NCI-H2196 (cell line): ENCODE results near the gene CNTD1.
"Not testable (repeated sequence)": the region's sequence is repeated elsewhere in the genome, so short reads cannot be mapped to it uniquely, and the experiment has no call there.

Experiments used
- DNase-seq: peaks from one replicate; lab custom pipeline; 2025; ENCODE audit not compliant: unreplicated experiment; lab: John Stamatoyannopoulos, UW

Gene CNTD1

GRCh38 chr17:42798383-42799380 lies at the start of gene CNTD1, which contains the start of gene COA3:
Gene CNTD1 (plus strand): TSS chr17:42798861. CDS start chr17:42799068, 207 bp downstream.
Gene COA3 (minus strand): TSS chr17:42798704. CDS start chr17:42798681, 23 bp downstream.
- peak; percentile 77 for DNase-seq

- DNase-seq = no peak
Measured at GRCh38 chr17:42748908-42749798, 49.5 kb upstream of the CNTD1 start.

- no peak for DNase-seq
Measured at GRCh38 chr17:42750739-42751344, 47.8 kb upstream of the CNTD1 start.

GRCh38 chr17:42751628-42752027 lies 47.0 kb upstream of the CNTD1 start:
- no peak for DNase-seq

GRCh38 chr17:42754782-42755181 lies 43.9 kb upstream of the CNTD1 start:
- DNase-seq = peak; percentile 14

- no peak for DNase-seq
Measured at GRCh38 chr17:42759982-42760651, 38.5 kb upstream of the CNTD1 start.

- DNase-seq = peak; percentile 2
Measured at GRCh38 chr17:42760652-42761581, 37.7 kb upstream of the CNTD1 start, which contains the start of gene RAMP2. Gene RAMP2 (plus strand): TSS chr17:42761227. CDS start chr17:42761262, 35 bp downstream.

- no peak for DNase-seq
Measured at GRCh38 chr17:42761638-42762037, 37.0 kb upstream of the CNTD1 start.

GRCh38 chr17:42766124-42766523 lies 32.5 kb upstream of the CNTD1 start:
- DNase-seq = no peak

GRCh38 chr17:42767512-42767911 lies 31.1 kb upstream of the CNTD1 start:
- DNase-seq = no peak

- DNase-seq = not testable (repeated sequence)
Measured at GRCh38 chr17:42768006-42768405, 30.7 kb upstream of the CNTD1 start.

- not testable (repeated sequence) for DNase-seq
Measured at GRCh38 chr17:42769964-42770363, 28.7 kb upstream of the CNTD1 start.

- DNase-seq = no peak
Measured at GRCh38 chr17:42772945-42773289, 25.7 kb upstream of the CNTD1 start.

GRCh38 chr17:42773290-42774035 lies 25.2 kb upstream of the CNTD1 start, which contains the start of gene VPS25:
Gene VPS25 (plus strand): TSS chr17:42773449. CDS start chr17:42773476, 27 bp downstream.
- DNase-seq = peak; percentile 57

GRCh38 chr17:42774066-42774745 lies 24.5 kb upstream of the CNTD1 start:
- DNase-seq = no peak

- no peak for DNase-seq
Measured at GRCh38 chr17:42775534-42776098, 23.0 kb upstream of the CNTD1 start.

- DNase-seq = no peak
Measured at GRCh38 chr17:42778570-42778969, 20.1 kb upstream of the CNTD1 start.
